GM12873 (cell line): ENCODE measurements around the gene TFEB.

ENCODE experiments used
- CTCF ChIP-seq: IDR thresholded peaks from 2 replicates; pipeline ENCODE4 v1.5.1; 2012; ENCODE audit warnings: low read depth, mild to moderate bottlenecking, moderate library complexity, low read length, control low read depth; ENCODE audit not compliant: insufficient read depth; ENCODE audit errors: missing control alignments

TFEB gene

DNA sequence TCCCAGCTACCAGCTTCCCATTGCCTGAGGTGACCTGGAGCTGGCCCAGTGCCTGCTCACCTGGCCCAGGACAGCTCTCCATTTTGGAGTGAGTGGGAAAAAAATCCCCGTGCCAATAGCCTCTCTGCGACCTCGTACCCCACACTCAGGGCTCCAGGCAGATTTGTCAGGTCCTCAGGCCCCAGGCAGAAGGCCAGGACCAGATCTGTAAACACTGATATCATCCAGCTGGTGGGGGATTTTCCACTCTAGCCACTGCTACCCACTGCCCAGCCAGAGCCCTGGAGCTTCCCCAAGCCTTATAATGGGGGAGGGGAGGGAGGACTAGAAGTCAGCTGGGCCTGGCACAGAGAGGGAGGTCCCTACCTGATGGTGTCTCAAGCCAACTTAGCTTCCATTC lies 13.1 kb upstream of the TFEB start:
- TF ChIP-seq CTCF = no peak

GRCh38 chr6:41748102-41748477 lies 12.7 kb upstream of the TFEB start:
- no peak for TF ChIP-seq CTCF

- TF ChIP-seq CTCF = no peak
These were observed 12.1 kb upstream of the TFEB start, which contains the start of gene PGC for GRCh38 chr6:41747256-41748101. TSS of gene PGC (minus strand) at chr6:41747397. CDS start at chr6:41747334, 63 bp downstream.

- TF ChIP-seq CTCF = no peak
These were observed 10.7 kb upstream of the TFEB start for GRCh38 chr6:41746107-41746506.

DNA sequence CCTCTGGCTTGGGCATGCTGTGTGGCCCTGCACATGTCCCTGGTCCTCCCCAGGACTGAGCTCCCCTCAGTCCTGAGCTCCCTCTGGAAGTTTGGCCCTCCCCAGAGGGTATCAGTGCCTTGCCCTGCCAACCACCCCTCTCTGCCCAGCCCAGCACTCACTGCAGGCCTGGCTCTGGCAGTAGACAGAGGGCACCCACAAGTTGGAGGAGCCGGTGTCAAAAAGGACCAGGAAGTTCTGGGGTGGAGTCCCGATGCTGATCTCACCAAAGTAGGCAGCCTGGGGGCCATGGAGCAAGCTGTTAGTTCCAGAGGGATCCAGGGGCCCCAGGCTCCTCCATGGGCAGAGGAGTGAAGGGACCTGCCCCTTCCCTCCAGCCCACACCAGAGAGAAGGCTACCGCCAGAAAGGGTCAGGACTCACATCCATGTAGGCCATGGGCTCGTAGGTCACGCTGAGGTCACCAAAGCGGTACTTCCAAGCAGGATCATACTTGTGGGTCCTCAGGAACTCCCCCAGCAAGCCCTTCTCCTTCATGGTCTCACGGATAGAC lies 8.9 kb upstream of the TFEB start:
- TF ChIP-seq CTCF = no peak

DNA sequence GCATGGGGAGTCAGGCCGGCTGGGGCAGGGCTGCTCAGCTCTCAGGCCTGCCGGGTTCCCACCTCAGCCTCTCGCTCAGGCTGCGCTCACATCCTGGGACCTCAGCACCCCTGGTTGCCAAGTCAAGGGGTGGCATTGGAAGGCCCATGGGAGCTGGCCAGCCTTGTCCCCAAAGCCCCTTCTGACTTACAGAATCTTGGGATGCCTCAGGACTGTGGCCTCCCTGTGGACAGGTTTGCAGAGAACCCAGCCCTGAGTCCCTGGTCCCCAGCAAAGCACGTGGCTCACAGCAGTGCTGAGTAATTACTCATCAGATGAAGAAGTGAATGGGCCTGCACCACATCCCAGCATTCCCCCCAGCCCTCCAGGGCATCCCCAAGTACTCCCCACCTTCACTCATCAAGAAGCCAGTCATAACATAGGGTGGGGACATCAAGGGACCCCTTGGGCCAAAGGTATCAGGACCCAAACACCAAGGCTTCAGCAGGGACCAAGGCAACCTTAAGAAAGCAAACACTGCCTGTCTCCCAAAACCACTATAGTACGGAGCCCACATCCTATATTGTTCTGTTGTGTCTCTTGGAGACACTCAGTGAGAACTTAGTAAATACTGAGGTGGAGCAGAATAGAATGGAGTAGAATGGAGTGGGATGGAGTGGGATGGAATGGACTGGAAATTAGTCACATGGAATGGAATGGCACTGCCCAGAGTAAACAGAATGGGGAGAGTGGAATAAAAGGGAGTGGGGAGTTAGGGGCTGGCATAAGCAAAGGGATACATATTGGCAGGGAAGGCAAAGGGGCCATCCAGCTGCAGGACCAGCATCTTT lies 8.2 kb upstream of the TFEB start:
- TF ChIP-seq CTCF = no peak

DNA sequence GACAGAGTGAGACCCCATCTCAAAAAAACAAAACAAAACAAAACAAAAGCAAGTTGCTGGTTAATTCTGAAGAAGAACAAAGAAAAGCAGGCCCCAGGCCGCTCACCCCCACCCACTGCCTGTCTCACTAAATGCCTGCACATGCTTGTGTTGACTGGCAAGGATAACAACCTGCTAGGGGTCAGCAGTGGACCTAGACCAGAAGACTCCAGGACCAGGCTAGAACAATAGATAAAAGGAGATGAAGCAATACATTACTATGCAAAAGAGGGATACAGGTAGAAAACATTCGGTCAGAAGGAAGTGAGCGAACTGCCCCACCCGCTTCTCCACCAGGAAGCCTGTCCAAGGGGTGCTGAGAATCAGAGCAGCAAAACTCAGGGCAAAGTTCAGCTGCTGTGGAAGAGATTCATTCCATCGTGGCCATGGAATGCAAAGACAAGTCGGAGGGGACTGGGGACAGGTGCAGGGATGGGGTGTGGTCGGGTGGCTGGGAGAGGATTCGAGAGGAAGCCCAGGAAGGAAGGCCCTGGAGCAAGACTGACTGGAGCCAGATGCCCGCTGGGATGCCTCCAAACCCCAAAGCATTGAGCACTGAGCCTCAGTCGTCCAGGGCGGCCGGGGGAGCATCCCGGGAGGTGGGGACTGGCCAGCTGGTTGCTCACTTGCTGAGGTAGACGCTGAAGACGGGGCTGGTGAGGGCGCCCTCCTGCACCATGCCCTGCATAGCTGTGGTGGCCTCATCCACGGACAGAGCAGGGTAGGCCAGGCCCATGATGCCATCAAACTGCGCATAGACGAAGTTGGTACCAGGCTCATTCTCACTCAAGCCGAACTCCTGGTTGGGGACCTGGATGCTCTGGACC lies 6.5 kb upstream of the TFEB start:
- TF ChIP-seq CTCF = no peak
